ENCODE data around the gene CST3. TPM values are rescaled to one million over a fixed set of nuclear protein-coding genes. Genes with fewer than 3 reads are reported as not detected.
A peak's percentile ranks its signal among the peaks of the same experiment; 100 is the strongest.
"Not testable (repeated sequence)": the region's sequence is repeated elsewhere in the genome, so short reads cannot be mapped to it uniquely, and the experiment has no call there.

Gene CST3
- total RNA-seq, 1 donor from 2014 or later, result 0.31 TPM

- DNase-seq (ENCODE audit: low spot score), result no peak
- Mint-ChIP-seq H3K27ac (no peak overlapping the region), H3K9me3 (no peaks in the 10 kb centered on the region), H3K36me3 (ENCODE audit: low read depth) (no peaks in the 10 kb centered on the region), H3K4me3 (no peak overlapping the region), H3K27me3 (ENCODE audit: insufficient read depth) (no peaks in the 10 kb centered on the region), H3K4me1 (ENCODE audit: low read depth) (no peaks in the 10 kb centered on the region)
- intact Hi-C loops (cut with micrococcal nuclease), result no loop called here
These were observed 11.6 kb downstream of the CST3 start for GRCh38 chr20:23626040-23626620.

GRCh38 chr20:23625236-23625964 lies 12.4 kb downstream of the CST3 start:
- no peaks in the 10 kb centered on the region for H3K9me3 Mint-ChIP-seq
- intact Hi-C loops (cut with micrococcal nuclease), result no loop called here
- H3K4me3 Mint-ChIP-seq, result no peak overlapping the region
- DNase-seq (ENCODE audit: low spot score), result no peak
- H3K27me3 Mint-ChIP-seq (ENCODE audit: insufficient read depth), result no peaks in the 10 kb centered on the region
- no peaks in the 10 kb centered on the region for H3K36me3 Mint-ChIP-seq (ENCODE audit: low read depth)
- H3K27ac Mint-ChIP-seq, result no peak overlapping the region
- no peaks in the 10 kb centered on the region for H3K4me1 Mint-ChIP-seq (ENCODE audit: low read depth)

GRCh38 chr20:23624324-23624691 lies 13.4 kb downstream of the CST3 start:
- Mint-ChIP-seq H3K36me3 (ENCODE audit: low read depth) (no peaks in the 10 kb centered on the region), H3K27ac (no peak overlapping the region), H3K4me1 (ENCODE audit: low read depth) (no peaks in the 10 kb centered on the region), H3K4me3 (no peak overlapping the region), H3K9me3 (no peaks in the 10 kb centered on the region), H3K27me3 (ENCODE audit: insufficient read depth) (no peaks in the 10 kb centered on the region)
- no peak for DNase-seq (ENCODE audit: low spot score)
- intact Hi-C loops (cut with micrococcal nuclease), result no loop called here

GRCh38 chr20:23623666-23624323 lies 14.0 kb downstream of the CST3 start:
- H3K4me1 Mint-ChIP-seq (ENCODE audit: low read depth), result no peaks in the 10 kb centered on the region
- no peaks in the 10 kb centered on the region for H3K9me3 Mint-ChIP-seq
- intact Hi-C loops (cut with micrococcal nuclease), result no loop called here
- H3K36me3 Mint-ChIP-seq (ENCODE audit: low read depth), result no peaks in the 10 kb centered on the region
- DNase-seq (ENCODE audit: low spot score), result no peak
- H3K4me3 Mint-ChIP-seq, result no peak overlapping the region
- no peak overlapping the region for H3K27ac Mint-ChIP-seq
- no peaks in the 10 kb centered on the region for H3K27me3 Mint-ChIP-seq (ENCODE audit: insufficient read depth)

GRCh38 chr20:23622839-23623343 lies 14.9 kb downstream of the CST3 start:
- Mint-ChIP-seq H3K4me3 (peak overlapping the region; percentile 28), H3K4me1 (ENCODE audit: low read depth) (no peaks in the 10 kb centered on the region), H3K27me3 (ENCODE audit: insufficient read depth) (no peaks in the 10 kb centered on the region), H3K36me3 (ENCODE audit: low read depth) (no peaks in the 10 kb centered on the region), H3K27ac (no peak overlapping the region), H3K9me3 (no peaks in the 10 kb centered on the region)
- intact Hi-C loops (cut with micrococcal nuclease), result no loop called here
- no peak for DNase-seq (ENCODE audit: low spot score)

DNA sequence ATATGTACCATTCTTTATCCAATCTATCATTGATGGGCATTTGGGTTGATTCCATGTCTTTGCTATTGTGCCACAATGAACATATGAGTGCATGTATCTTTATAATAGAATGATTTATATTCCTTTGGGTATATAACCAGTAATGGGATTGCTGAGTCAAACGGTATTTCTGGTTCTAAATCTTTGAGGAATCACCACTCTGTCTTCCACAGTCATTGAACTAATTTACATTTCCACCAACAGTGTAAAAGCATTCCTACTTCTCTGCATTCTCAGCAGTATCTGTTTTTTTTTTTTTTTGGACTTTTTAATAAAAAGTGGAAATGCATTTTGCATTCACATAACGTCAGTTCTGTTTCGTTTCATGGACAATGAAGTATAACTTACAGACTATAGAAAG lies 15.4 kb downstream of the CST3 start:
- H3K27ac Mint-ChIP-seq; H3K36me3 Mint-ChIP-seq (ENCODE audit: low read depth); DNase-seq (ENCODE audit: low spot score); H3K4me1 Mint-ChIP-seq (ENCODE audit: low read depth); H3K27me3 Mint-ChIP-seq (ENCODE audit: insufficient read depth); intact Hi-C loops (cut with micrococcal nuclease); H3K4me3 Mint-ChIP-seq; H3K9me3 Mint-ChIP-seq: not testable (repeated sequence)

DNA sequence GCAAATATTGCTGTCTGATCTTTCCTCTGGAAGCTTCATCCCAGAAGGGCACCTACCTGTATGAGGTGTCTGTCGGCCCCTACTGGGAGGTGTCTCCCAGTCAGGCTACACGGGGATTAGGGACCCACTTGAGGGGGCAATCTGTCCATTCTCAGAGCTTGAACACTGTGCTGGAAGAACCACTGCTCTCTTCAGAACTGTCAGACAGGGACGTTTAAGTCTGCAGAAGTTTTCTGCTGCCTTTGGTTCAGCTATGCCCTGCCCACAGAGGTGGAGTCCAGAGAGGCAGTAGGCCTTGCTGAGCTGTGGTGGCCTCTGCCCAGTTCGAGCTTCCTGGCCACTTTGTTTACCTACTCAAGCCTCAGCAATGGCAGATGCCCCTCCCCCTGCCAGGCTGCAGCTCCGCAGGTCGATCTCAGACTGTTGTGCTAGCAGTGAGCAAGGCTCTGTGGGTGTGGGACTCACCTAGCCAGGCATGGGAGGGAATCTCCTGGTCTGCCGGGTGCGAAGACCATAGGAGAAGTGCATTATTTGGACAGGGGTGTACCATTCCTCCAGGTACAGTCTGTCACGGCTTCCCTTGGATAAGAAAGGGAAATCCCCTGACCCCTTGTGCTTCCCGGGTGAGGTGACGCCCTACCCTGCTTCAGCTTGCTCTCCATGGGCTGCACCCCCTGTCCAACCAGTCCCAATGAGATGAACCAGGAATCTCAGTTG lies 16.9 kb downstream of the CST3 start:
- DNase-seq (ENCODE audit: low spot score); H3K9me3 Mint-ChIP-seq; H3K27ac Mint-ChIP-seq; H3K27me3 Mint-ChIP-seq (ENCODE audit: insufficient read depth); H3K4me3 Mint-ChIP-seq; intact Hi-C loops (cut with micrococcal nuclease); H3K4me1 Mint-ChIP-seq (ENCODE audit: low read depth); H3K36me3 Mint-ChIP-seq (ENCODE audit: low read depth): not testable (repeated sequence)

DNA sequence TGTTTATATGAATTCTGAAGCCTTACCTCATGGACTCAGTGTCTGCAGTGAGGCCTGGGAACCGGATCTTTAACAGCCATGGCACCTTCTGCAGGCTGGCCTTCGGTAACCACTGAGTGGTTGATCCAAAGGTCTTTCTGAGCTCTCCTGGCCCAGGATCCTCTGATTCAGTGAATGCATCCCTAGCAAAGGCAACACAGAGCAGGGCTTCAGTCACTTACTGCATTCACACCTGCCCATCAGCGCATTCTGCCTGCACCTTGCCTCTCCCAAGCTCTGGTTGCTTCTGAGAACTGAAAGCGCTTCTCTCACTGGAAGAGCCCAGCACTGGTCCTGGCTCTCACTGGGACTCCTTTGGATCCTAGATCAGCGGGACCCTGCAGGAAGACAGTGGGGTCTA lies 23.6 kb downstream of the CST3 start:
- H3K9me3 Mint-ChIP-seq, result no peaks in the 10 kb centered on the region
- DNase-seq (ENCODE audit: low spot score), result no peak
- no peaks in the 10 kb centered on the region for H3K36me3 Mint-ChIP-seq (ENCODE audit: low read depth)
- H3K27me3 Mint-ChIP-seq (ENCODE audit: insufficient read depth), result peaks cover 3% of the 10 kb centered on the region
- H3K27ac Mint-ChIP-seq, result no peak overlapping the region
- no peaks in the 10 kb centered on the region for H3K4me1 Mint-ChIP-seq (ENCODE audit: low read depth)
- intact Hi-C loops (cut with micrococcal nuclease), result no loop called here
- H3K4me3 Mint-ChIP-seq, result no peak overlapping the region

GRCh38 chr20:23613676-23614075 lies 24.1 kb downstream of the CST3 start:
- intact Hi-C loops (cut with micrococcal nuclease), result no loop called here
- peaks cover 3% of the 10 kb centered on the region for H3K27me3 Mint-ChIP-seq (ENCODE audit: insufficient read depth)
- no peak for DNase-seq (ENCODE audit: low spot score)
- no peaks in the 10 kb centered on the region for H3K9me3 Mint-ChIP-seq
- H3K4me1 Mint-ChIP-seq (ENCODE audit: low read depth), result no peaks in the 10 kb centered on the region
- H3K36me3 Mint-ChIP-seq (ENCODE audit: low read depth), result no peaks in the 10 kb centered on the region
- H3K27ac Mint-ChIP-seq, result no peak overlapping the region
- no peak overlapping the region for H3K4me3 Mint-ChIP-seq

GRCh38 chr20:23612396-23612795 lies 25.4 kb downstream of the CST3 start:
- H3K27me3 Mint-ChIP-seq (ENCODE audit: insufficient read depth), result peaks cover 3% of the 10 kb centered on the region
- intact Hi-C loops (cut with micrococcal nuclease), result no loop called here
- no peak overlapping the region for H3K27ac Mint-ChIP-seq
- H3K9me3 Mint-ChIP-seq, result no peaks in the 10 kb centered on the region
- no peak for DNase-seq (ENCODE audit: low spot score)
- no peaks in the 10 kb centered on the region for H3K36me3 Mint-ChIP-seq (ENCODE audit: low read depth)
- no peaks in the 10 kb centered on the region for H3K4me1 Mint-ChIP-seq (ENCODE audit: low read depth)
- no peak overlapping the region for H3K4me3 Mint-ChIP-seq

- no peak overlapping the region for H3K4me3 Mint-ChIP-seq
- H3K4me1 Mint-ChIP-seq (ENCODE audit: low read depth), result no peaks in the 10 kb centered on the region
- H3K9me3 Mint-ChIP-seq, result no peaks in the 10 kb centered on the region
- DNase-seq (ENCODE audit: low spot score), result no peak
- H3K36me3 Mint-ChIP-seq (ENCODE audit: low read depth), result no peaks in the 10 kb centered on the region
- intact Hi-C loops (cut with micrococcal nuclease), result no loop called here
- H3K27ac Mint-ChIP-seq, result no peak overlapping the region
- H3K27me3 Mint-ChIP-seq (ENCODE audit: insufficient read depth), result peaks cover 5% of the 10 kb centered on the region
These were observed 28.2 kb downstream of the CST3 start for GRCh38 chr20:23609486-23610109.

GRCh38 chr20:23608251-23608846 lies 29.4 kb downstream of the CST3 start:
- DNase-seq (ENCODE audit: low spot score), result no peak
- no peaks in the 10 kb centered on the region for H3K36me3 Mint-ChIP-seq (ENCODE audit: low read depth)
- H3K4me1 Mint-ChIP-seq (ENCODE audit: low read depth), result no peaks in the 10 kb centered on the region
- H3K27ac Mint-ChIP-seq, result no peak overlapping the region
- no peak overlapping the region for H3K4me3 Mint-ChIP-seq
- peaks cover 5% of the 10 kb centered on the region for H3K27me3 Mint-ChIP-seq (ENCODE audit: insufficient read depth)
- intact Hi-C loops (cut with micrococcal nuclease), result no loop called here
- no peaks in the 10 kb centered on the region for H3K9me3 Mint-ChIP-seq
